Measurements from ENCODE around the gene RTL10.

RTL10 gene

GRCh38 chr22:19823191-19823901 lies 31.3 kb downstream of the RTL10 start:
- no peak for DNase-seq (ENCODE audit: low spot score)

GRCh38 chr22:19822301-19823117 lies 32.2 kb downstream of the RTL10 start:
- DNase-seq (ENCODE audit: low spot score), result no peak

GRCh38 chr22:19821523-19822300 lies 33.0 kb downstream of the RTL10 start:
- no peak for DNase-seq (ENCODE audit: low spot score)

GRCh38 chr22:19820880-19821522 lies 33.7 kb downstream of the RTL10 start:
- no peak for DNase-seq (ENCODE audit: low spot score)

GRCh38 chr22:19819911-19820879 lies 34.5 kb downstream of the RTL10 start:
- no peak for DNase-seq (ENCODE audit: low spot score)

GRCh38 chr22:19819208-19819910 lies 35.3 kb downstream of the RTL10 start:
- no peak for DNase-seq (ENCODE audit: low spot score)

GRCh38 chr22:19818324-19819207 lies 36.1 kb downstream of the RTL10 start:
- no peak for DNase-seq (ENCODE audit: low spot score)

- no peak for DNase-seq (ENCODE audit: low spot score)
These were observed 38.1 kb downstream of the RTL10 start for GRCh38 chr22:19816372-19817119.

GRCh38 chr22:19815823-19816290 lies 38.8 kb downstream of the RTL10 start:
- no peak for DNase-seq (ENCODE audit: low spot score)

- DNase-seq (ENCODE audit: low spot score), result no peak
These were observed 39.4 kb downstream of the RTL10 start for GRCh38 chr22:19815093-19815822.

GRCh38 chr22:19814428-19814827 lies 40.2 kb downstream of the RTL10 start:
- DNase-seq (ENCODE audit: low spot score), result no peak

- no peak for DNase-seq (ENCODE audit: low spot score)
These were observed 41.8 kb downstream of the RTL10 start for GRCh38 chr22:19812910-19813309.

- no peak for DNase-seq (ENCODE audit: low spot score)
These were observed 42.6 kb downstream of the RTL10 start for GRCh38 chr22:19811811-19812771.

GRCh38 chr22:19811211-19811621 lies 43.5 kb downstream of the RTL10 start:
- DNase-seq (ENCODE audit: low spot score), result no peak

GRCh38 chr22:19810381-19811201 lies 44.1 kb downstream of the RTL10 start:
- no peak for DNase-seq (ENCODE audit: low spot score)

- no peak for DNase-seq (ENCODE audit: low spot score)
These were observed 44.9 kb downstream of the RTL10 start for GRCh38 chr22:19809741-19810140.

Data from CD4-positive, alpha-beta T cell treated with Interleukin-2 at 100 ng/mL for 4 hours (primary cell).